Measurements from ENCODE around the gene KCNA3. TPM values are rescaled to one million over a fixed set of nuclear protein-coding genes. Genes with fewer than 3 reads are reported as not detected.

Gene KCNA3
- total RNA-seq, 1 donor from 2014 or later: 0.69 TPM

- Mint-ChIP-seq H3K9me3 (no peaks in the 10 kb centered on the region), H3K4me1 (peaks cover 19% of the 10 kb centered on the region), H3K27me3 (ENCODE audit: insufficient read depth, low read depth) (peaks cover 2% of the 10 kb centered on the region), H3K27ac (no peak overlapping the region), H3K36me3 (no peaks in the 10 kb centered on the region), H3K4me3 (no peak overlapping the region)
- no peak for TF ChIP-seq EZH2phosphoT487 (IDR thresholded peaks at IDR 0.05)
- TF ChIP-seq, protein P1, sequence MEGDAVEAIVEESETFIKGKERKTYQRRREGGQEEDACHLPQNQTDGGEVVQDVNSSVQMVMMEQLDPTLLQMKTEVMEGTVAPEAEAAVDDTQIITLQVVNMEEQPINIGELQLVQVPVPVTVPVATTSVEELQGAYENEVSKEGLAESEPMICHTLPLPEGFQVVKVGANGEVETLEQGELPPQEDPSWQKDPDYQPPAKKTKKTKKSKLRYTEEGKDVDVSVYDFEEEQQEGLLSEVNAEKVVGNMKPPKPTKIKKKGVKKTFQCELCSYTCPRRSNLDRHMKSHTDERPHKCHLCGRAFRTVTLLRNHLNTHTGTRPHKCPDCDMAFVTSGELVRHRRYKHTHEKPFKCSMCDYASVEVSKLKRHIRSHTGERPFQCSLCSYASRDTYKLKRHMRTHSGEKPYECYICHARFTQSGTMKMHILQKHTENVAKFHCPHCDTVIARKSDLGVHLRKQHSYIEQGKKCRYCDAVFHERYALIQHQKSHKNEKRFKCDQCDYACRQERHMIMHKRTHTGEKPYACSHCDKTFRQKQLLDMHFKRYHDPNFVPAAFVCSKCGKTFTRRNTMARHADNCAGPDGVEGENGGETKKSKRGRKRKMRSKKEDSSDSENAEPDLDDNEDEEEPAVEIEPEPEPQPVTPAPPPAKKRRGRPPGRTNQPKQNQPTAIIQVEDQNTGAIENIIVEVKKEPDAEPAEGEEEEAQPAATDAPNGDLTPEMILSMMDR (IDR thresholded peaks at IDR 0.05): no peak
- no peak for TF ChIP-seq EZH2 (IDR thresholded peaks at IDR 0.05)
- Histone ChIP-seq H3K9me3 (ENCODE audit: low read depth) (no peaks in the 10 kb centered on the region), H3F3A (ENCODE audit: low read depth) (no peaks in the 10 kb centered on the region), H3K36me3 (no peaks in the 10 kb centered on the region), H3K27me3 (peaks cover 16% of the 10 kb centered on the region), H3K9ac (no peak overlapping the region), H2AFZ (replicated peaks) (no peak overlapping the region), H3K27ac (no peak overlapping the region), H3K4me2 (no peak overlapping the region), H3K79me2 (ENCODE audit: low read depth) (no peaks in the 10 kb centered on the region), H3K4me1 (no peaks in the 10 kb centered on the region), H4K20me1 (ENCODE audit: low read depth) (no peaks in the 10 kb centered on the region), H3K4me3 (no peak overlapping the region)
- no peak for DNase-seq (ENCODE audit: low spot score)
Observed at GRCh38 chr1:110690709-110691365, 16.1 kb upstream of the KCNA3 start.

- Mint-ChIP-seq H3K27me3 (ENCODE audit: insufficient read depth, low read depth) (peaks cover 2% of the 10 kb centered on the region), H3K27ac (no peak overlapping the region), H3K36me3 (no peaks in the 10 kb centered on the region)
Observed at GRCh38 chr1:110689868-110690267, 15.1 kb upstream of the KCNA3 start.

GRCh38 chr1:110688514-110688913 lies 13.8 kb upstream of the KCNA3 start:
- Histone ChIP-seq H3K27me3 (peaks cover 26% of the 10 kb centered on the region), H3K9me3 (ENCODE audit: low read depth) (no peaks in the 10 kb centered on the region), H3K4me2 (no peak overlapping the region), H3K4me3 (no peak overlapping the region), H3F3A (ENCODE audit: low read depth) (no peaks in the 10 kb centered on the region), H3K9ac (no peak overlapping the region), H3K36me3 (no peaks in the 10 kb centered on the region), H3K79me2 (ENCODE audit: low read depth) (no peaks in the 10 kb centered on the region), H2AFZ (replicated peaks) (no peak overlapping the region), H3K27ac (no peak overlapping the region), H4K20me1 (ENCODE audit: low read depth) (no peaks in the 10 kb centered on the region), H3K4me1 (no peaks in the 10 kb centered on the region)
- Mint-ChIP-seq H3K9me3 (no peaks in the 10 kb centered on the region), H3K27ac (no peak overlapping the region), H3K4me3 (no peak overlapping the region), H3K4me1 (peaks cover 19% of the 10 kb centered on the region), H3K36me3 (no peaks in the 10 kb centered on the region), H3K27me3 (ENCODE audit: insufficient read depth, low read depth) (peaks cover 2% of the 10 kb centered on the region)
- TF ChIP-seq EZH2 (IDR thresholded peaks at IDR 0.05) (no peak), EZH2phosphoT487 (IDR thresholded peaks at IDR 0.05) (no peak)
- TF ChIP-seq, protein P1 (IDR thresholded peaks at IDR 0.05): no peak
- DNase-seq (ENCODE audit: low spot score): no peak

More at GRCh38 chr1:110689868-110690267, 15.1 kb upstream of the KCNA3 start:
- no peaks in the 10 kb centered on the region for H3F3A ChIP-seq (ENCODE audit: low read depth)
- H3K4me1 Mint-ChIP-seq: peaks cover 19% of the 10 kb centered on the region
- H3K9me3 Mint-ChIP-seq: no peaks in the 10 kb centered on the region
- H3K27ac ChIP-seq: no peak overlapping the region
- no peak for TF ChIP-seq EZH2phosphoT487 (IDR thresholded peaks at IDR 0.05)
- no peak for TF ChIP-seq EZH2 (IDR thresholded peaks at IDR 0.05)
- TF ChIP-seq, protein P1 (IDR thresholded peaks at IDR 0.05): no peak
- no peak for DNase-seq (ENCODE audit: low spot score)
- no peak overlapping the region for H2AFZ ChIP-seq (replicated peaks)
- H3K79me2 ChIP-seq (ENCODE audit: low read depth): no peaks in the 10 kb centered on the region
- H3K4me1 ChIP-seq: no peaks in the 10 kb centered on the region
- H3K9ac ChIP-seq: no peak overlapping the region
- peaks cover 16% of the 10 kb centered on the region for H3K27me3 ChIP-seq
- H3K4me2 ChIP-seq: no peak overlapping the region
- no peaks in the 10 kb centered on the region for H3K9me3 ChIP-seq (ENCODE audit: low read depth)
- H3K4me3 Mint-ChIP-seq: no peak overlapping the region
- H3K36me3 ChIP-seq: no peaks in the 10 kb centered on the region
- H4K20me1 ChIP-seq (ENCODE audit: low read depth): no peaks in the 10 kb centered on the region
- no peak overlapping the region for H3K4me3 ChIP-seq
